OCI-LY3 (cell line): Measurements from ENCODE around the gene AGAP2.

Experiments used
- H2AFZ ChIP-seq: fragments of 200-600, 300-600 bp; shearing (Covaris generic); 2 replicates; pipeline ENCODE4 v1.6.0; 2014; ENCODE audit warnings: antibody characterized with exemption, low read depth, low read length
- H3K27ac ChIP-seq: fragments of 200-600, 300-600 bp; sonication (generic); 2 replicates; pipeline ENCODE4 v1.5.1; 2014; ENCODE audit warnings: mild to moderate bottlenecking, low read length, moderate library complexity, mixed read lengths
- H3K27me3 ChIP-seq: fragments of 200-600, 300-600 bp; sonication (generic); 2 replicates; pipeline ENCODE4 v1.6.1; 2014; ENCODE audit warnings: low read depth, low read length, mixed read lengths
- H3K36me3 ChIP-seq: fragments of 200-600, 300-600 bp; sonication (generic); replicated peaks from 2 replicates; pipeline ENCODE3; 2014; ENCODE audit warnings: low read depth, low read length, mixed read lengths
- H3K4me1 ChIP-seq: fragments of 300-600, 200-600 bp; sonication (generic); 2 replicates; pipeline ENCODE4 v1.6.1; 2014; ENCODE audit warnings: low read length, mixed read lengths
- H3K4me2 ChIP-seq: fragments of 200-600, 300-600 bp; sonication (generic); 2 replicates; pipeline ENCODE4 v1.6.1; 2014; ENCODE audit warnings: low read length, mixed read lengths
- H3K4me3 ChIP-seq: fragments of 300-600, 200-600 bp; sonication (generic); 2 replicates; pipeline ENCODE4 v1.5.1; 2014; ENCODE audit warnings: antibody characterized with exemption, mild to moderate bottlenecking, low read length, moderate library complexity
- H3K79me2 ChIP-seq: fragments of 300-600, 200-600 bp; shearing (Covaris generic); 2 replicates; pipeline ENCODE4 v1.6.1; 2014; ENCODE audit warnings: mild to moderate bottlenecking, low read length, mixed read lengths
- H3K9ac ChIP-seq: fragments of 300-600, 200-600 bp; shearing (Covaris generic); 2 replicates; pipeline ENCODE4 v1.6.0; 2014; ENCODE audit warnings: mild to moderate bottlenecking, low read length, moderate library complexity
- H3K9me3 ChIP-seq: fragments of 200-600, 300-600 bp; shearing (Covaris generic); 2 replicates; pipeline ENCODE4 v1.6.1; 2014; ENCODE audit warnings: low read length, mixed read lengths; ENCODE audit not compliant: insufficient read depth
- H4K20me1 ChIP-seq: fragments of 200-600, 300-600 bp; sonication (generic); 2 replicates; pipeline ENCODE4 v1.6.1; 2016; ENCODE audit warnings: low read length, mixed read lengths; ENCODE audit not compliant: insufficient read depth
- CTCF ChIP-seq: fragments of 200-600, 300-600 bp; sonication (generic); IDR thresholded peaks from 2 replicates; pipeline ENCODE4 v1.5.1; 2014; ENCODE audit warnings: antibody characterized with exemption, low read length, low read depth
- EZH2phosphoT487 ChIP-seq: fragments of 200-600 bp; shearing (Covaris generic); IDR thresholded peaks from 2 replicates; pipeline ENCODE4 v1.6.1; 2018; ENCODE audit warnings: antibody characterized with exemption, mixed run types, low read depth

Gene AGAP2

DNA sequence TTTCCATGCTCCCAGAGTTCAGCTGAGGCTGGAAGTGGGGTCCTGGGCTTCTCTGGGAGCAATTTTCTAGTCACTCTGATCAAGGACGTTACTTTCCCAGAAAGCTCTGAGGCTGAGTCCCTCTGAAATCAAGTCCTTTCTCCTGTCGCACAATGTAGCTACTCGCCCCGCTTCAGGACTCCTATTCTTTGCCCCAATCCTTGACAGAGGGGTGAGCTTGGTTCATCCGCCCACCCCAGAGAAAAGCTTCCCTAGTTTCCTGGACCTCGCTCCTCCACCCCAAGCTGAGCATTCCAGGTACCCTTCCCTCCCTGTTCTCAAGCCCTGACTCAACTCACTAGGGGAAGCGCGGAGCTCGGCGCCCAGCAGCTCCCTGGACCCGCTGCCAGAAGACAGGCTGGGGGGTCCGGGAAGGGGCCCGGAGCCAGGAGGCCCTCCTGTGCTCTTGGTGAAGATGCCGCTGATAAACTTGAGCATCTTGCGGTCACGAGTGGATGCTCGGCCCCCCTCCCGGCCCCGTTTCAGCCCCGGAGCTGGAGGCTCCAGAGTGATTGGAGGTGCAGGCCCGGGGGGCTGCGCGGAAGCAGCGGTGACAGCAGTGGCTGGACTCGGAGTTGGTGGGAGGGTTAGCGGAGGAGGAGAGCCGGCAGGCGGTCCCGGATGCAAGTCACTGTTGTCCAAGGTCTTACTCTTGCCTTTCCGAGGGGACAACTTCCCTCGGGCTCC is 1.6 kb downstream of the AGAP2 start:
- no peak overlapping the region for H3K9ac ChIP-seq
- TF ChIP-seq CTCF: no peak
- no peak for TF ChIP-seq EZH2phosphoT487
- H2AFZ ChIP-seq: no peak overlapping the region
- H4K20me1 ChIP-seq: no peaks in the 10 kb centered on the region
- no peak overlapping the region for H3K4me2 ChIP-seq
- H3K4me3 ChIP-seq: no peak overlapping the region
- H3K36me3 ChIP-seq: no peaks in the 10 kb centered on the region
- no peak overlapping the region for H3K27ac ChIP-seq
- no peaks in the 10 kb centered on the region for H3K27me3 ChIP-seq
- peaks cover 10% of the 10 kb centered on the region for H3K4me1 ChIP-seq
- peaks cover 13% of the 10 kb centered on the region; the same call in 1 of the 2 replicates for H3K79me2 ChIP-seq
- H3K9me3 ChIP-seq: no peaks in the 10 kb centered on the region

- H3K9me3 ChIP-seq: no peaks in the 10 kb centered on the region
- H3K4me1 ChIP-seq: peaks cover 6% of the 10 kb centered on the region
- no peaks in the 10 kb centered on the region for H4K20me1 ChIP-seq
- H3K27me3 ChIP-seq: no peaks in the 10 kb centered on the region
- no peak overlapping the region for H3K9ac ChIP-seq
- H3K36me3 ChIP-seq: peaks cover 3% of the 10 kb centered on the region
- TF ChIP-seq CTCF: no peak
- no peak for TF ChIP-seq EZH2phosphoT487
- no peak overlapping the region for H3K4me3 ChIP-seq
- H3K79me2 ChIP-seq: 0 out of 2 replicates have a peak, but pooled peaks cover 5% of the 10 kb centered on the region
- no peak overlapping the region for H3K27ac ChIP-seq
- no peak overlapping the region for H2AFZ ChIP-seq
- no peak overlapping the region for H3K4me2 ChIP-seq
Observed at GRCh38 chr12:57735952-57736740, 2.4 kb downstream of the AGAP2 start.

DNA sequence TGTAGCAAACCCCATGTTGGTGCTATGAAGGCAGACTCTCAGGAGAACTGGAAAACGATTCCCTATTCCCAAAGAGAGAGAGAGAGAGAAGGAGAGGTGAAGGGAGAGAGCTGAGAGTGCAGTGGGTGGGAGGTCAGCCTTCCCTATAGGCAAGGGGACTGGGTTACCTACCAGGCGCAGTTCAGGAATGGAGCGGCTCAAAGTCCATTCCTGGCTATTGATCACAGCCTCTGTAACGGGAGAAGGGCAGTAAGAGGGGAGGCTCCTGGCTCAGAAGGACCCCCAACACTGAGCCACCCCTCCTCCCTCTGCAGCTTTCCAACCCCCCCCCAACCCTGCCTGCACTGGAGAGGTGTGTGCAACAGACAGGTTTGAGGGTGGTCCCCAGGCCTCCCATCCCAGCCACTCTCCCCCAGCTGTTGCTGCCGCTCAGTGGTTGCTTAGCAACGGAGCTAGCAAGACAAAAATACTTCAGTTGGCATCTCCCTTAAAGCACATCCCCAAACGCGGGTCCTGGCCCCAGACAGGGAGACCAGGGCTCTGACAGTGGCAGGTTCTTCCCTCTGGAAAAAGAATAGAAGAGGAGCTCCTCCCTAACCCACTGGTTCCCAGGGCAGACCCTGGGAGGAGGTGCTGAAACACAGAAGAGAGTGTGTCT is 3.2 kb downstream of the AGAP2 start:
- no peaks in the 10 kb centered on the region for H3K4me1 ChIP-seq
- no peaks in the 10 kb centered on the region for H3K79me2 ChIP-seq
- H3K9me3 ChIP-seq: no peaks in the 10 kb centered on the region
- H2AFZ ChIP-seq: no peak overlapping the region
- TF ChIP-seq CTCF (no peak), EZH2phosphoT487 (no peak)
- H3K36me3 ChIP-seq: peaks cover 5% of the 10 kb centered on the region
- no peak overlapping the region for H3K27ac ChIP-seq
- H4K20me1 ChIP-seq: no peaks in the 10 kb centered on the region
- no peaks in the 10 kb centered on the region for H3K27me3 ChIP-seq
- H3K9ac ChIP-seq: no peak overlapping the region
- H3K4me3 ChIP-seq: no peak overlapping the region
- no peak overlapping the region for H3K4me2 ChIP-seq

DNA sequence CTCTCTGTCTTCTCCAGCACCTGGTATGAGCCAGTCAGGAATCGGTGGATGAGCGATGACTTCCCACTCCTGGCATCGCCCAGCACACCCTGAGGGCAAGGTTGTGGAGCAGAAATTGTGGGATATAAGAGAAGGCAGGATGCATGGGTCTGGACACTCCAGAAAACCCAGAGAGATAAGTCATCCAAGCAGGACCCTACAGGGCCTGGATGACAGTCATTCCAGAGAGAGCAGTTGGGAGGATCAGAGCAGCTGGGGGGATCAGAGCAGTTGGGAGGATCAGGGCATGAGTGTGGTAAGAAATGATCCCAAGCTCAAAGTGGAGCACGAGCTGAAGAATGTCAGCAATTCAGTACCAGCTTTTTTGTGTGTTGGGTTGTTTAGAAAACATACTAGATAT is 4.0 kb downstream of the AGAP2 start:
- no peaks in the 10 kb centered on the region for H3K4me1 ChIP-seq
- H3K4me3 ChIP-seq: no peak overlapping the region
- no peak overlapping the region for H3K27ac ChIP-seq
- no peaks in the 10 kb centered on the region for H3K9me3 ChIP-seq
- no peak overlapping the region for H3K4me2 ChIP-seq
- no peak overlapping the region for H2AFZ ChIP-seq
- no peaks in the 10 kb centered on the region for H4K20me1 ChIP-seq
- no peak overlapping the region for H3K9ac ChIP-seq
- TF ChIP-seq EZH2phosphoT487 (no peak), CTCF (no peak)
- no peaks in the 10 kb centered on the region for H3K79me2 ChIP-seq
- H3K36me3 ChIP-seq: peaks cover 8% of the 10 kb centered on the region
- H3K27me3 ChIP-seq: no peaks in the 10 kb centered on the region
